Suprapubic skin (tissue), 4 donors: ENCODE measurements around the gene ABCB6.

Experiments used
- CTCF ChIP-seq, 2 donors: fragments of 200-600 bp in 1 of 2; fragments of 450-650 bp in 1 of 2; sonication (generic) in 1 of 2; IDR thresholded peaks; one replicate each; pipeline ENCODE4 v1.5.1; 2016 to 2019; ENCODE audit warnings: antibody characterized with exemption in 2 of 2, mild to moderate bottlenecking in 1 of 2, moderate library complexity in 1 of 2
- POLR2A ChIP-seq, 2 donors: fragments of 450-650 bp; IDR thresholded peaks; one replicate each; pipeline ENCODE4 v1.6.1; 2017; ENCODE audit warnings: antibody characterized with exemption in 2 of 2, mild to moderate bottlenecking in 2 of 2, moderate library complexity in 2 of 2
- POLR2AphosphoS5 ChIP-seq, 3 donors: sonication (generic); formaldehyde crosslinking; IDR thresholded peaks; one replicate each; pipeline ENCODE4 v1.6.1; 2017; ENCODE audit warnings: antibody characterized with exemption in 3 of 3

- TF ChIP-seq CTCF (IDR thresholded peaks at IDR 0.05) (no peak), POLR2A (IDR thresholded peaks at IDR 0.05) (no peak), POLR2AphosphoS5 (IDR thresholded peaks at IDR 0.05) (no peak)
These were observed 10.6 kb downstream of the ABCB6 start for GRCh38 chr2:219207884-219208740.
